Spleen (tissue), 7 donors: ENCODE data around the gene MTMR1.

Source experiments
- POLR2AphosphoS5 ChIP-seq, 3 donors: sonication (generic); formaldehyde crosslinking; IDR thresholded peaks; one replicate each; pipeline ENCODE4 v1.5.1; 2017; ENCODE audit warnings: antibody characterized with exemption in 3 of 3
- TF ChIP-seq, protein P1 (sequence below), 11 experiments: fragments of 200-600 bp in 7 of 11; fragments of 450-650 bp in 4 of 11; sonication (generic) in 4 of 11; IDR thresholded peaks in 8 of 11; conservative IDR thresholded peaks in 3 of 11; 1 replicate in 7 of 11; 2 replicates in 4 of 11; pipeline versions ENCODE4 v1.4.0 to v1.8.0; 2016 to 2021; ENCODE audit warnings: antibody characterized with exemption in 11 of 11, inconsistent platforms in 4 of 11, mild to moderate bottlenecking in 1 of 11
- donor health status: DM: no; HTN: no; CAD: no; lungs with moderate emphysema.
- donor health status: DM: no; HTN: no; CAD: no.
- donor health status: DM: no; HTN: no; CAD: no.

DNA sequence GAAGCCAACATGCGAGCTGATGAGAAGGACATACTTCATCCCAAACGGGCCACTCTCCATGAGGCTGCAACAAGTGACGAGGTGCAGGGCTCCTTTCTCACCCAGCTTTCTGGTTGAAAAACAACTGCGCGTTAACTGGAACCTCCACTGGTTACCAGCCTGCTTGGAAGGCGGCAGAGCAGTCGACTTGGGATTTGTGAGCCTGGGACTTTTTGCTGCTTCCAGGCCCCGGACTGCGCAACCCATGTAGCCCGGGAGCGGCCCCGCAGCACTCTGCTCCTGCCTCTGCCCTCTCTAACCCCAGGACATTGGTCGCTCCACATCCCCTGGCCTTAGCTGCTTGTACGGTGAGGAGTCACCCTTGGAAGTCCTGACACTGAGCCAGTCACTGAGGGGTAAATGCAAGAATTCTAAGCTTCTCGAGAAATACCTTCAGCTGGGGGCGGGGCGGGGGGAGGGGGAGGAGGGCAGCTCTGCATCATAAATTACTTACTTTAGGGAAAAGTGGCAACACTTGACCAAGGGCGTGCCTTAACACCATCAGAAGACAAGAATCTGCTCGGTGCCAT lies 72.7 kb downstream of the MTMR1 start:
- TF ChIP-seq, protein P1, sequence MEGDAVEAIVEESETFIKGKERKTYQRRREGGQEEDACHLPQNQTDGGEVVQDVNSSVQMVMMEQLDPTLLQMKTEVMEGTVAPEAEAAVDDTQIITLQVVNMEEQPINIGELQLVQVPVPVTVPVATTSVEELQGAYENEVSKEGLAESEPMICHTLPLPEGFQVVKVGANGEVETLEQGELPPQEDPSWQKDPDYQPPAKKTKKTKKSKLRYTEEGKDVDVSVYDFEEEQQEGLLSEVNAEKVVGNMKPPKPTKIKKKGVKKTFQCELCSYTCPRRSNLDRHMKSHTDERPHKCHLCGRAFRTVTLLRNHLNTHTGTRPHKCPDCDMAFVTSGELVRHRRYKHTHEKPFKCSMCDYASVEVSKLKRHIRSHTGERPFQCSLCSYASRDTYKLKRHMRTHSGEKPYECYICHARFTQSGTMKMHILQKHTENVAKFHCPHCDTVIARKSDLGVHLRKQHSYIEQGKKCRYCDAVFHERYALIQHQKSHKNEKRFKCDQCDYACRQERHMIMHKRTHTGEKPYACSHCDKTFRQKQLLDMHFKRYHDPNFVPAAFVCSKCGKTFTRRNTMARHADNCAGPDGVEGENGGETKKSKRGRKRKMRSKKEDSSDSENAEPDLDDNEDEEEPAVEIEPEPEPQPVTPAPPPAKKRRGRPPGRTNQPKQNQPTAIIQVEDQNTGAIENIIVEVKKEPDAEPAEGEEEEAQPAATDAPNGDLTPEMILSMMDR (IDR thresholded peaks at IDR 0.05 in 8 of 11, conservative IDR thresholded peaks at IDR 0.05 in 3 of 11): no peak
- TF ChIP-seq POLR2AphosphoS5 (IDR thresholded peaks at IDR 0.05): no peak
